HepG2 (cell line): ENCODE data around the gene PARP3. TPM values are rescaled to one million over a fixed set of nuclear protein-coding genes. Genes with fewer than 3 reads are reported as not detected.

ENCODE experiments used
- ATF7 ChIP-seq, 2 experiments: fragments of 450-650 bp in 1 of 2; sonication (generic) in 1 of 2; formaldehyde crosslinking in 1 of 2; IDR thresholded peaks; 2 replicates each; pipeline versions ENCODE4 v1.4.0 to v1.6.1; 2016 to 2020; ENCODE audit warnings: antibody characterized with exemption in 1 of 2, mild to moderate bottlenecking in 1 of 2, missing genetic modification reagents in 1 of 2
- DNMT3B ChIP-seq: conservative IDR thresholded peaks from 2 replicates; pipeline ENCODE4 v1.6.1; 2016; ENCODE audit warnings: missing biosample characterization, control low read depth
- ETV5 ChIP-seq: IDR thresholded peaks from 2 replicates; pipeline ENCODE4 v1.6.1; 2018; ENCODE audit warnings: missing biosample characterization, missing genetic modification reagents, inconsistent platforms, borderline replicate concordance
- FOXM1 ChIP-seq: sonication (generic); formaldehyde crosslinking; IDR thresholded peaks from 2 replicates; pipeline ENCODE4 v1.5.0; 2020; ENCODE audit warnings: missing genetic modification reagents
- GMEB2 ChIP-seq: IDR thresholded peaks from 2 replicates; pipeline ENCODE4 v1.6.1; 2016; ENCODE audit warnings: missing biosample characterization, missing genetic modification reagents, low read depth
- HOXD1 ChIP-seq: sonication (generic); formaldehyde crosslinking; IDR thresholded peaks from 2 replicates; pipeline ENCODE4 v1.5.0; 2020; ENCODE audit warnings: missing genetic modification reagents
- MAZ ChIP-seq, 2 experiments: sonication (generic) in 1 of 2; formaldehyde crosslinking in 1 of 2; IDR thresholded peaks; 2 replicates each; pipeline versions ENCODE4 v1.5.0 to v1.6.1; 2012 to 2020; ENCODE audit warnings: low read depth in 2 of 2, mild to moderate bottlenecking in 2 of 2, borderline replicate concordance in 1 of 2, improper control_type of control experiment in 1 of 2, low read length in 1 of 2, missing genetic modification reagents in 1 of 2, moderate library complexity in 1 of 2
- MLXIP ChIP-seq: sonication (generic); formaldehyde crosslinking; IDR thresholded peaks from 2 replicates; pipeline ENCODE4 v1.9.0; 2021; ENCODE audit warnings: missing genetic modification reagents, borderline replicate concordance
- MYPOP ChIP-seq: sonication (generic); formaldehyde crosslinking; IDR thresholded peaks from 2 replicates; pipeline ENCODE4 v1.8.1; 2023; ENCODE audit warnings: mild to moderate bottlenecking, moderate library complexity, missing genetic modification reagents
- PATZ1 ChIP-seq: sonication (generic); formaldehyde crosslinking; IDR thresholded peaks from 2 replicates; pipeline ENCODE4 v1.4.0; 2020; ENCODE audit warnings: missing genetic modification reagents
- RELA ChIP-seq: sonication (generic); formaldehyde crosslinking; IDR thresholded peaks from 2 replicates; pipeline ENCODE4 v1.4.0; 2020; ENCODE audit warnings: missing genetic modification reagents
- RORA ChIP-seq: sonication (generic); formaldehyde crosslinking; IDR thresholded peaks from 2 replicates; pipeline ENCODE4 v1.5.0; 2020; ENCODE audit warnings: mild to moderate bottlenecking, missing genetic modification reagents, moderate library complexity
- SMAD3 ChIP-seq: sonication (generic); formaldehyde crosslinking; IDR thresholded peaks from 2 replicates; pipeline ENCODE4 v1.4.0; 2020; ENCODE audit warnings: missing genetic modification reagents
- ZMAT3 ChIP-seq: sonication (generic); formaldehyde crosslinking; conservative IDR thresholded peaks from 2 replicates; pipeline ENCODE4 v1.7.0; 2021; ENCODE audit warnings: missing genetic modification reagents
- ZNF556 ChIP-seq: sonication (generic); formaldehyde crosslinking; IDR thresholded peaks from 2 replicates; pipeline ENCODE4 v1.4.0; 2020; ENCODE audit warnings: mild to moderate bottlenecking, missing genetic modification reagents, borderline replicate concordance
- ZNF883 ChIP-seq: sonication (generic); formaldehyde crosslinking; IDR thresholded peaks from 2 replicates; pipeline ENCODE4 v1.5.1; 2020; ENCODE audit warnings: mild to moderate bottlenecking, missing genetic modification reagents; ENCODE audit errors: not compliant biosample characterization
- ZSCAN5A ChIP-seq: sonication (generic); formaldehyde crosslinking; IDR thresholded peaks from 2 replicates; pipeline ENCODE4 v1.8.0; 2022; ENCODE audit warnings: mild to moderate bottlenecking, missing genetic modification reagents, borderline replicate concordance
- polyA plus RNA-seq, 8 experiments: library from polyadenylated mRNA; depleted of rRNA in 3 of 8; stranded (reverse) in 7 of 8; unstranded in 1 of 8; fragments of >200 nt; fragmentation: Illumina TruSeq in 4 of 8; extraction: Trizol in 4 of 8; gene quantifications; 2 replicates each; pipeline versions ENCODE4 v1.2.1 to v1.2.3, GENCODE V29; 2011 to 2016; ENCODE audit warnings: low read depth in 4 of 8, missing spikeins in 1 of 8, mixed read lengths in 1 of 8; ENCODE audit not compliant: insufficient read depth in 1 of 8
- total RNA-seq, 5 experiments: library from RNA; depleted of rRNA; stranded (reverse); fragments of >200 nt; fragmentation: Illumina TruSeq; extraction: Trizol; gene quantifications; 2 replicates each; pipeline ENCODE4 v1.2.3, GENCODE V29; 2016; ENCODE audit warnings: low read depth in 1 of 5

Gene PARP3
- total and polyA plus RNA-seq, 2 of the 13 experiments (the other 11 are each of a cell fraction or from before 2014, with no cell fraction given), result 11.2 to 21.5 TPM

GRCh38 chr3:51941798-51942602, at the start of gene PARP3, which contains the start of gene RRP9 (continued):
- TF ChIP-seq ETV5, result peak; percentile 91
- TF ChIP-seq MAZ (IDR thresholded peaks at IDR 0.05; ENCODE audit: borderline replicate concordance, low read depth, low read length), result peak; percentile 14; the same call in 1 of the 2 replicates
- TF ChIP-seq MAZ (CRISPR knock-in tag; IDR thresholded peaks at IDR 0.05; ENCODE audit: low read depth), result peak; percentile 96
- TF ChIP-seq HOXD1, result peak; percentile 58; the same call in 1 of the 2 replicates
- 0 out of 2 replicates have a peak, but pooled peaks have one; percentile 37 for TF ChIP-seq FOXM1 (CRISPR knock-in tag)
- no peak for TF ChIP-seq DNMT3B
- TF ChIP-seq ZNF556 (CRISPR knock-in tag), result peak; percentile 50; the same call in 1 of the 2 replicates
- TF ChIP-seq MYPOP, result peak; percentile 98
- TF ChIP-seq ZNF883 (CRISPR knock-in tag), result no peak
- TF ChIP-seq PATZ1 (CRISPR knock-in tag), result peak; percentile 70; the same call in 1 of the 2 replicates
- peak; percentile 39; the same call in 1 of the 2 replicates for TF ChIP-seq RELA (CRISPR knock-in tag)
- no peak for TF ChIP-seq GMEB2 (CRISPR knock-in tag)
- no peak for TF ChIP-seq MLXIP (CRISPR knock-in tag)
- TF ChIP-seq ATF7 (IDR thresholded peaks at IDR 0.05), result no peak
- TF ChIP-seq ATF7 (CRISPR knock-in tag; IDR thresholded peaks at IDR 0.05), result 0 out of 2 replicates have a peak, but pooled peaks have one; percentile 34
- TF ChIP-seq SMAD3 (CRISPR knock-in tag), result peak; percentile 50
- no peak for TF ChIP-seq ZSCAN5A (CRISPR knock-in tag)
- peak; percentile 98 for TF ChIP-seq ZMAT3 (CRISPR knock-in tag)
- TF ChIP-seq RORA (CRISPR knock-in tag), result no peak
